Astrocyte (in vitro differentiated cells and primary cell): ENCODE measurements around the gene ZNF605.

Source experiments
- EZH2 ChIP-seq: IDR thresholded peaks from 2 replicates; pipeline ENCODE4 v1.6.1; 2012; ENCODE audit warnings: mild to moderate bottlenecking, low read length, inconsistent platforms; ENCODE audit not compliant: insufficient read depth
- TF ChIP-seq, protein P1 (sequence below): IDR thresholded peaks from 2 replicates; pipeline ENCODE4 v1.5.1; 2011; ENCODE audit warnings: low read depth, mild to moderate bottlenecking, inconsistent platforms, low read length, moderate library complexity; ENCODE audit not compliant: insufficient read depth

DNA sequence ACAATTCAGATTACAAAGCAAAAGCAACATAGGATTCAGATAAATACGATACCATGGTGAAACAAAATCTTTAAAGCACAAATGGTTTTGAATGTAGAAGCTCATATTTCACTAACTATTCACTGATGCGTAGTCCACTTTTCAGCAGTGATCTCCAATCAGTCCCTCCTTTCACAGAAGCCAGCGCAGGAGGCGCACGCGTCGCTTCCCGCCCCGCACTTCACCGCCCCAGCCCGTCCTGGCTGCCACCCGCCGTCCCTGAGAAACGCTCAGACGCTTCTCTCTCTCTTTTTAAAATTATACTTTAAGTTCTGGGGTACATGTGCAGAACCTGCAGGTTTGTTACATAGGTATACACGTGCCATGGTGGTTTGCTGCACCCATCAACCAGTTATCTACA lies 48.9 kb downstream of the ZNF605 start:
- TF ChIP-seq, protein P1, sequence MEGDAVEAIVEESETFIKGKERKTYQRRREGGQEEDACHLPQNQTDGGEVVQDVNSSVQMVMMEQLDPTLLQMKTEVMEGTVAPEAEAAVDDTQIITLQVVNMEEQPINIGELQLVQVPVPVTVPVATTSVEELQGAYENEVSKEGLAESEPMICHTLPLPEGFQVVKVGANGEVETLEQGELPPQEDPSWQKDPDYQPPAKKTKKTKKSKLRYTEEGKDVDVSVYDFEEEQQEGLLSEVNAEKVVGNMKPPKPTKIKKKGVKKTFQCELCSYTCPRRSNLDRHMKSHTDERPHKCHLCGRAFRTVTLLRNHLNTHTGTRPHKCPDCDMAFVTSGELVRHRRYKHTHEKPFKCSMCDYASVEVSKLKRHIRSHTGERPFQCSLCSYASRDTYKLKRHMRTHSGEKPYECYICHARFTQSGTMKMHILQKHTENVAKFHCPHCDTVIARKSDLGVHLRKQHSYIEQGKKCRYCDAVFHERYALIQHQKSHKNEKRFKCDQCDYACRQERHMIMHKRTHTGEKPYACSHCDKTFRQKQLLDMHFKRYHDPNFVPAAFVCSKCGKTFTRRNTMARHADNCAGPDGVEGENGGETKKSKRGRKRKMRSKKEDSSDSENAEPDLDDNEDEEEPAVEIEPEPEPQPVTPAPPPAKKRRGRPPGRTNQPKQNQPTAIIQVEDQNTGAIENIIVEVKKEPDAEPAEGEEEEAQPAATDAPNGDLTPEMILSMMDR = no peak
- no peak for TF ChIP-seq EZH2
